HG02678 (cell line): Measurements from ENCODE around the gene SCAMP4.

Experiments
- ATAC-seq: cut with Tn5 transposase; IDR thresholded peaks from one replicate; pipeline ENCODE4 v1.9.1; 2021; ENCODE audit warnings: mild to moderate bottlenecking, moderate library complexity; ENCODE audit not compliant: unreplicated experiment

The SCAMP4 gene

DNA sequence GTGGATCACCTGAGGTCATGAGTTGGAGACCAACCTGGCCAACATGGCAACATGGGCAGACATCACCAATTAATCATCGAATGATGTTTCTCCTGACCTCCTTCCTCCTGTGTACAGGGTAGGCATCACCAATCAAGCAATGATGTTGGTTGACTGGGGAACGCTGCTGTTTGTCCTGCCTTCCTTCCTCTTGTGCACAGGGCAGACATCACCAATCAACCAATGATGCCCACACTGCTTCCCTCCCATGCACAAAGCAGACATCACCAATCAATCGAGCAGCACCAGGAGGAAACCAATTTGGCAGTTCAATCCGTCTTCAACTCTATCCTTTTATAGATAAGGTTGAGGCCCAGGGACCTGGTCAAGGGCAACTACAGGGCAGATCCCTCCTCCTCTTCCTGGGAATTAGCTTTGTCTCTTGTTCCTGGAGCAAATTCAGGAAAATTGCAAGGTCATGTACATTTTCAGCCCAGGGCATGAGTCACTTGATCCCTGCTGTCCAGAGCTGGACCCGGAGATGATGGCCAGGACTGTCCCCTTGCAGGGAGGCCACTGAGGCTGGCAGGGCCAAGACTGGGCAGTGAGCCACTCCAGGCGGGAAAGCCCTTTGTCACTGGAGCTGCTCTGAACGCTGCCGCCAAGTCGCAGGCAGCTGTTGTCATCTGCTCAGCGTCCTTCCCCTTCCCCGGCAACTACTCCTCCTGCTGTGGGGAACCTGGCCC is 30.4 kb downstream of the SCAMP4 start:
- no peak for ATAC-seq

DNA sequence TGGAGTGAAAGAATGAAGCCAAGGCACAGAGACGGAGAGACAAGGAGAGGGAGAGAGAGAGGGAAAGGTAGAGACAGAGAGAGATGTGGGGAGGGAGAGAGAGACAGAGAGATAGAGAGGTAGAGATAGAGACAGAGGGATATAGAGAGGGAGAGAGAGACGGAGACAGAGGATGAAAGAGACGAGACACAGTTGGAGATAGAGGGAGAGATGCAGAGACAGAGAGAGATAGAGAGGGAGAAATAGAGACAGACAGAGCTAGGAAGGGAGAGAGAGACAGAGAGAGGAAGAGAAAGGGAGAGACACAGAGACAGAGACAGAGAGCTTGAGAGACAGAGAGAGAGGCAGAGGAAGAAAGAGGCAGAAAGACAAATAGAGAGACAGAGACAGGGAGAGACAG is 31.2 kb downstream of the SCAMP4 start:
- no peak for ATAC-seq

DNA sequence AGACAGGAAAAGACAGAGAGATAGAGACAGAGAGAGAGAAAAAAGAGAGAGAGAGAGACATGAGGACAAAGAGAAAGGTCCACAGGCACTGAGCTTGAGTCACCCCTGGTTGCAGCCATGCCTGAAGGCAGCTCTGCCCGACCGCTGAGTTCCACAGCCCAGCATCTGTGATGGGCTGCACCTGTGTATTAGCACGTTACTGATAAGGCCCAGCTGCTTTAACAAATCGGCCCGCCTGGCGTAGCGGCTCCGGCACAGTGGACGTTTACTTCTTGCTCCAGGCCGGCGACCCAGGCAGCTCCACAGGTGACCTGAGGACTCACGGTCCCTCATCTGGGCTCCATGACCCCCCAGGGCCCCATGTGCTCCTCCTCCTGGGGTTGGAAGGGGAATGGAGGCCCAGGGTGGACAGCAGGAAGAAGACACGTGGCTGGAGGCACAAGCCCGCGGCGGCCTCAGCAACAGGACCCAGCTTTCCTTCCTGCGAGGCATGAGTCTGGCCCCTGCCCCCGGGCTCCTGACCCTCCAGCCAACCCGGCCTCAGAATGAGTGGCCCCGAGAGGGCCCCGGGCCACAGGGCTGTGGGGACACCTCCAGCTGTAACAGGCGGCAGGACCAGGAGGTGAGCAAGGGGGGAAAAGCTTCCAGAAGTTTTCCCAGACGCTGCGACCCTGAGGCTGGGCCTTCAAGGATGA is 31.9 kb downstream of the SCAMP4 start:
- ATAC-seq = no peak

DNA sequence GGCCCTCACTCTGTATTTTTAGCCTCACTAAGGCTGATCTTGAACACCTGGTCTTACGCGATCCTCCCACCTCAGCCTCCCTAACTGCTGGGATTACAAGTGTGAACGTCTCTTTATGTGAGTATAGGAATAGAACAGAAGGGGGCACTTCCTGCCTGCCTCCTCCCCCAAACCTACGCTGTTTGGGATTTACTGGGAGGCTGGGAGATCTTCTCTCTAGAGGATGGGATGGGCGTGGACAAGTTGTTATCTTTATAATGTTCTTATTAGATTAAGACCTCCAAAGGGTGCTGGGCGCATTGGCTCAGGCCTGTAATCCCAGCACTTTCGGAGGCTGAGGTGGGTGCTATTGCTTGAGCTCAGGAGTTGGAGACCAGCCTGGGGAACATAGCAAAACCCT is 32.9 kb downstream of the SCAMP4 start:
- ATAC-seq = no peak

DNA sequence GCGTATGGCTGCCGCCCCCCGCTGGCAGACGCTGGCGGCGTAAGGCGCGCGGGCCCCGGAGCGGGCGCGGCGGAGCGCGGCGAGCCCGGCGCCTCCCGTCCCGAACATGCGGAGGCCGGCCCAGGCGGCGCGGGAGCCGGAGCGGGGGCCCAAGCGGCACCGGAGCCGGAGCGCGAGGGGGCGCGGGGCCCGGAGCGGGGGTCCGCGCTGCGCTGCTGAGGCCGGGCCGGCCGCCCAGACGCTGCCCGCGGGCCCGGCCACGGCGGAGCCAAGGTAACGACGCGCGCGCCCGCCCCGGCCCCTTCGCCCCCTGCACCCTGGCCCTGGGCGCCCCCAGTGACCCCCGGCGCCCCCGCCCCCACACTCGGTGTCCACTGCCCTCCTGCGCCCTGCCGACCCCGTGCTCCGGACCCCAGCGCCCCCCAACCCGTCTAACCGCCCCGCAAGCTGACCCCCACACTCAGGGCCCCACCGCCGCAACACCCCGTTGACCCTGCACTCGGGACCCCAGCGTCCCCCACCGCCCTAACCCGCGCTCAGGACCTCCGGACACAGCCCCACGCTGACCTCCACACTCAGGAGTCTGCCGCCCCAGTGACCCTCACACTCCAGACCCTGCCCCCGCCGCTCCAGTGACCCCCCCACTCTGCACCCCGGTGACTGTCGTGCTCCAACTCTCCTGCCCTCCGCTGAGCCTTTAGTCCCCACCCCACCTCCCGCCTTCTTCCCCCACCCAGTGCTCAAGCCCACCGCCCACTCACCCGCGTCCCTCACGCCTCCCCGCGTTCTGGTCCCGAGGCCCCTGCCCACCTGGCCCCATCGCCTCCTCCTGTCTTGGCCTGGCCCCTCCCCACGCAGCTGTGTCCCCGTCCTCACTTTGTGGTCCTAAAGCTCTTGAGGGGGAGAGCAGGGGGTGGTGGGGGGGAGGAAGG is 36.2 kb downstream of the SCAMP4 start, which contains the start of gene CSNK1G2:
Gene CSNK1G2, plus strand, starts transcription at position 27 of the 932 bp plus-strand sequence. CDS start 28,601 bp downstream, outside the sequence.
- ATAC-seq = peak; percentile 56

DNA sequence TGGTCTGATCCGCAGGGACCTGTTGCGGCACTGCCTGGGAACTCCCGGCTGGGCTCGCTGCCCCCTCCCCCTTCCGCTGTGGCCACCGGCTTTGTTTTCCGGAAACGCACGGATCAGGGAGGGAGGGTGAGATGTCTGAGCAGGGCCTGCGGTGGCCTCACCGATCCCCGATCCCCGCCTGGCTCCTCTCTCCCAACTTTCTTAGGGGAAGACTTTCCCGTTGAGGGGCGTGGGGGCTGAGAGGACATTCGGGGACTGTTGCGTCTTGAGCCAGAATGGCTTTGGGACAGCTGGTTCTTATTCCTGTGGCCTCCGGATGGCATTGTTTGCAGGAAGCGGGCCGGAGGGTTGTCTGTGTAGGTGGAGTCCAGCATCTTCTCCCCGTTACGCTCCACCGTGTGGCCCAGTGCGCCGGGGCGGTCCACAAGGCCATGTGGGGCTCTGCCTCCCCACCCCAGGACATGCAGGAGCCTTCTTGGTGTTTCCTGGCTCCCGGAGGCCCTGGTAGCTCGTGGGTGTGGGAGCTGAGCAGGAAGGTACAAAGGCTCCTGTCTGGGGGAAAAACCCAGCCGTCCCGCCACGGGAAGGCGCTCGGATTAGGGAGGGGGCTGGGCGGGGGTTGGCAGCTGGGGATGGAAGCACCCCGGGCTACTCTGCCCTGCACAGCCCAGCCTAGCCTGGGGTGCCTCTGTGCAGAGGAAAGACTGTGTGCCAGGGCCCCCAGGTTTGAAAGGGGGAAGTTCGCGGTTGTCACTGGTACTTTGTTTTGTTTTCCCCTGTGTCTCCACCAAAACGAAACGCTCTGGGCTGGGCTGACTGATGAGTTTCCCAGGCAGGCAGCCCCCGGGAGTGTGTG is 37.1 kb downstream of the SCAMP4 start:
- ATAC-seq = no peak

DNA sequence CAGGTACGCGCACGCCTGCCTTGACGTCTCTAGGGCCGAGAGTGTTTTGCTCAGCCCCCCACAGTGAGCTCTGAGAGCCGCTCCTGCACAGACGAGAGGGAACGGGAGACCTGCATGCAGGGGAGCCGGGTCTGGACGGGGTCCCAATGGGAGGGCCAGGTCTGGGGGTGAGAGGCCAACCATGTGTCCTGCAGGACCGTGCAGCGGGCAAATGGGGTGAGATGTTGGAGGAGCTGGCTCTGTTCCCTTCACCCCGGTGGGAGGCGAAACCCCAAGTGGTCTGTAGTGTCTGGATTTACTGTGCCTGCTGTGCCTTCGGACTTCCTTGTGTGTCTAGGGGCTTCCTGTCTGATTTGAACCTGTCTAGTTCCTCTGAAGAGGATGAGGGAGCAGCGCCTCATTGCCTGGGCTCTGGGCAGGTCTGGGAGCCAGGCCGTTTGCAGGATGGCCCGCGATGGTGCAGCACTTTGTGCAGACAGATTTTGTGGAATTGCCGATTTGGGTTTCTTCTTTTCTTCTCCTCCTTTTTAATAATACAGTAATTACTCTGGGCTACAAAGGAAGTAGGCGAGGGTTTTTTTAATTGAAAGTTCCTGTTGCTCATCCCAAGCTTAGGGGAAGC is 37.8 kb downstream of the SCAMP4 start:
- no peak for ATAC-seq

DNA sequence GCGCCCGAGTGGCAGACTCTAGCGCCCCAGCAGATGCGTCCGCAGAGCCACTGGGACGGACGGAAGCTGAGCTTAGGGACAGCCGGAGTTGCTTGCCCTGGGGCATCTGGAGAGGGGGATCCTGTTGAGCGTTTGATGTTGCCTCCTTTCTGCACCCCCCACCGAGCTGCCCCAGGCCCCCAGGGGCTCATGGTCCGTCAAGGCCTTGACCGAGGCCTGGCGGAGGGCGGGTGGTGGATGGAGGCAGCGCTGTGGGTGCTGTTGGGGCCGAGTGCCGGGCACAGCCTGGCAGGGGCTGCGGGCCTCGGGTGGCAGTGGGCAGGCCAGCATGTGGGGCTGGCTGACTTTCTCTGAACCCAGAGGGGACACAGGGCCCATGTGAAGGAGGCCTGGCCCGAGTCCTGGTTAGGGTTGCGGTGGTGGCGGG is 38.5 kb downstream of the SCAMP4 start:
- no peak for ATAC-seq

DNA sequence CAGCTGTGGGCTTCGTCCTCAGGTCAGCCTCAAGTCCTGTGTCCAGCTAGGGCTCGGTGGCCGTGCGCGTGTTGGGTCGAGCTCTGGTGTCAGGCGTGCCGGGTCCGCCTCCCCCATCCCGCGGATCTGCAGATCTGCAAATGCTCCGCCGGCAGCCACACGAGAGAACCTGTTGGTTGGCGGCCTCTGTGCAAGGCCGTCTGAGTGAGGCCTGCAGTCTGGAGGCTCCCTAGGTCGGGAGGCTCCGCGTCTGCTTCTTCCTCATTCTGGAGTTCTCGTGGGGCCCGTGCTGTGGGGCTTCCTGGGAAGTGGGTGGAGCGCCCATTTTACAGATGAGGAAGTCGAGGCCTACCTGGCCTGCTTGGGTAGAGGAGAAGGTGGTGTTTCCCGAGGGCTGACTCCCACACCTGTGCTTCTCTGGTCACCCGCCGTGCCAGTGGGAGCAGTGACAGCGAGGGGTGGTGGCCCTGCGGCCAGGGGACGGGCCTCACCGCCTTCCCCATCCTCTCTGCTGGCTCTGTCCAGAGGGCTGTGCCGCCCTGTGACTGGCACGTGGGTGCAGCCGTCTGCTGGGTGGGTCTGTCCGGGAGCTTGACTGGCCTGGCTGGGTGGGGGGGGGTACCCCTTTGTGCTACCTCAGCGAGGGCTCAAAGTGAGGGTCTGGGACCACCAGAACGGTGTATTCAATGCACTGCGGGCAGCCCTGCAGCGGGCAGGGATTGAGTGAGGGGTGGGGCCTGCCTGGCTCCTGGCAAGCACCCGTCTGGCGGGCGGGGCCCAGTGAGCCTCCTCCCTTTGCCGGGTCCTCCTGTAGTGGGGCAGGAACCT is 39.1 kb downstream of the SCAMP4 start:
- ATAC-seq = no peak

DNA sequence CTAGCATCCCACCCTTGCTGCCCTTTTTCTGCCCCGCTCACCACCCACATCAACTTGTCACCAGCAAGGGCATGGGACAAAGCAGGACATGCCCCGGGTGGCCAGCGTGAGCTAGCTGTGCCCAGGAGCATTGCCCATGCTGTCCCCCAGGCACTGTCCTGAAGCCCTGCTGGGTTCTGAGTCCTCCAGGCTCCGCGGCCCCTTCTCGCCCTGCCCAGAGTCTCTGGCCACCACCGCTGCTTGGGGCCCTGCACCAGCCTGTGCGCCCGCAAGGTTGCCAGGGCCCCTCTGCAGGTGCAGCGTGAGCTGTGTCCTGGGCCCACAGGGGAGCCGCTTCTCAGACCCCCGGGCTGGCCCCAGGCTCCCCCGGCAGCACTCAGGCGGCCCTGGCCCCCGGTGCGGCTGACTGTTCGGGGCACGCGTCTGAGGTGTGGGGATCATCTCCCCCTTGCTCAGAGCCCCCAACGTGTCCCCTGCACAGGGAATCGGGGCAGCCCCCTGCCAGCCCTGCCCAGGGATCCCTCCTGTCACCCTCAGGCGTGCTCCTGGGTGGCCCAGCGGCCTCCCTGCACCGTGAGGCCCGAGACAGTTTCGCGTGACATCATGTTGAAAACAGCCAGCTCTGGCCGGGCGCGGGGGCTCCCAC is 39.8 kb downstream of the SCAMP4 start:
- no peak for ATAC-seq

DNA sequence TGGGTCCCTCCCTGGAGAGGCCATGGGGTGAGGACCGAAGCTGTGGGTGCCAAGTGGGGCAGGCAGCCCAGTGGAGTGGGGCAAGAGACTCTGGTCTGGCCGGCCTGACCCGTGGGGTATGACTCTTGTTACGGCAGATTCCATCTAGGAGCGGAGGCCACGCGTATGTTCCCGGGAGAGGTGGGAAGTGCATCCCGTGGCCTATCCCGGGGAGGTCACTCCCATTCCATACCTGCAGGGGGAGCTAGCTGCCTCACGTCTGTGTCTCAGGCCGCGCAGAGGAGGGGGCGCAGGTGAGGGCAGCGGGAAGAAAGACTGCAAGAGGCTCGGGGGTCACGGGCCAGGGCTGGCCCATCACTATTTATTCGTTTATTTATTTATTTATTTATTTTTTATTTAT is 40.7 kb downstream of the SCAMP4 start:
- no peak for ATAC-seq

DNA sequence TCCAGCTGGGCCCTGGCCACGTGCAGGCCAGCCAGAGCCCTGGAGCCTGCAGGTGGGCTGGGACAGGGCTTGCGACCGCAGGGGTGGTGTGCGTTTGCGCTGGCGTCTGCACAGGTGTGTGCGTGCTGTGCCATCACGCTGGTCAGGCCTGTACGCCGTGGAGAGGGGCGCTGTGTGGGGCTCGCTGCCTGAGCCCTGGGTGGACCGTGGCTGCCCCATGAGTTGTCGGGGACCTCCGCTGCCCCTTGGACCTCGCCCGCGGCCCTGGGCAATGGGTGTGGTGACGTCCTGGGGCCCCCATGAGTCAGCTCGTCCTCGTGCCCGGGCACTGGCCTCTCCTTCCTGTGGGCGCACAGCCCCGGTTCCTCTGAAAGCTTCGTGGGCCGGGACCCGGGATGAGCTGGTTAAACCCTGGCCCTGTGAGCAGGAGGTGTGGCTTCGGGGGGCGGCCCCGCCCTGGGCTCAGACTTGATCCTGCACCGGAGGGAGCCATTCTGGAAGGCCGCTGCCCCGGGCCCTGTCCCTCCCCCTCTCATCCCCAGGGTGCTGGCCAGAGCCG is 42.5 kb downstream of the SCAMP4 start:
- ATAC-seq = no peak

DNA sequence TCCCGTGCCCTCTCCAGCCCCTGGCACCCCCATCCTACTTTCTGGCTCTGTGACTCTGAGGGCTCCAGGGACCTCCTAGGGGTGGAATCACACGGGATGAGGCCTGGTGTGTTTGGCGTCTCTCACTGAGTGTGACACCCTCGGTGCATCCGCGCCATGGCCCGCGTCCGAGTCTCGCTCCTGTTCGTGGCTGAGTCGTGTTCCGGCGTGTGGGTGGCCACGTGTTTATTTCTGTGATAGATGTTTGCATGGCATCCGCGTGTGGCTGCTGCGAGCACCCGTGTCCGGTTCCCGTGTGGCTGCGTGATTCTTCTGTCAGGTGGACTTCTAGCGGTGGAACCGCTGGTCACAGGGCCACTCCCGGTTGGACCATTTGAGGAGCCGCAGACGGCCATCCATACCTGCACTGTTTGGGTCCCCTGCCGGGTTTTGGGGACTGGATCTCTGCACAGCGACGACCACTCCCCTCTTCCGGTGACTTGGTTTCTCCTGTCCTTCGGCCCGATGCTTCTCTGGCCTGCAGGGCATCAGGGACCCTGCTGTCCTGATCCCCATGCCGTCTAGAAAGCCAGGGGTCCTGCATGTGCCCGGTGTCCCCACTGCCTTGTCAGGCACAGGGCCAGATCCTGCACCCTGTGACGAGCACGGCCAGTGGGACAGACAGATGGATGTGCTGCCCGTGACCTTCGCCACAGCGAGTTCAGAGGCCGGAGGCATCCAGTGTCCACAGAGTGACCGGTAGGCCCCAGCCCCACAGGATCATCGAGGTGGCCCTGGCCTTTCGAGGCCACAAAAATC is 44.3 kb downstream of the SCAMP4 start:
- no peak for ATAC-seq

DNA sequence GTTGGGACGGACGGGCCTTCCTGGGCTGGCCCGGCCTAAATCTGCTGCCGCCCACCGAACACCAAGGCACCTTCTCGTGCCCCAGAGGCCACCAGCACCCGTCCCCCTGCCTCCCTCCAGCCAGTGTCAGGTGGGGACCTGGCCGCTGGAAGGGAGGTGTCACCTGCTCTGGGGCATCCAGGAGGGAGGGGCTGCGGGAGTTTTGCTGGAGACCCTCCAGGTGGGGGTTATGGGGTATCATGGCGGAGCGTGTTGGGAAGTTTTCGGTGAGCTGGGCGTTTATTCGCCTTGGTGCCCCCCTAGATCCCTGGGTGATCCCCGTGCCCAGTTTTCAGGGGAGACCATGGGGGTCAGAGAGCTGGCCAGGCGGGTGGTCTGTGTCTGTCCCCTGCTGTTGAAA is 45.4 kb downstream of the SCAMP4 start:
- ATAC-seq = no peak

DNA sequence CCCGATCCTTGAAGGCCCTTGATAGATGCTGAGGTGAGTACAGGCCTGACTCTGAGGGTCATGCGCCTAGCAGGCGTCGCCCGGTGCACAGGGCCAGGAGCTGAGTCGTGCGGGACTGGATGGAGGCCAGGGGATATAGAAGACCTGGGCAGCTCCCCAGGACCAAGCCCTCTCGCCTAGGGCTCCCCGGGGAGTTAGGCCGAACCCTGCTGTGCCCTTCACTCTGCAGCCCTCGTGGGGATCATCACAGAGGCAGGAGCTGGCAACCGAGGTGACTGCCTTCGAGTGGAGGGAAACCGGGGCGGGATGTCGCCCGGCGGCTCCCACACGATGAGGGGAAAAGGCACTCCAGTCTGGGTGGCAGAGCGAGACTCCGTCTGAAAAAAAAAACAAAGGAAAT is 47.4 kb downstream of the SCAMP4 start:
- ATAC-seq = no peak

DNA sequence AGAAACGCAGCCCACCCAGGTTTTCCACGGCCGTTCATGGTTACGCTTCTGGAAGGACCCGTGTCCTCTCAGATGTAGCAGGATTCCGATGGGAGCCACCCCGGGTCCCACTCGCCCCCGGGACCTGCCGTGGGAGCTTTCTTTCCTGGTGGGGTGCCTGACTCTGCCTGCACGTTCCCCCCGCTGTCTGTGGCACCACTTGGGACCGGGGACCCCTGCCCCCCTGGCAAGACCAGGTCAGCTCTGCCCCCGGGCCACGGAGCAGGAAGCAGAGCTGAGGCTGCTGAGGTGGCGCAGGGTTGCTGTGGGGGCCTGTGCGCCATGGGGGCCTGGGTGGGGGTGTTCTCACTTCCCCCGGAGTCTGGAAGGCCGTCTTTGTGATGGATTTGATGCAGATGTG is 47.8 kb downstream of the SCAMP4 start:
- no peak for ATAC-seq

DNA sequence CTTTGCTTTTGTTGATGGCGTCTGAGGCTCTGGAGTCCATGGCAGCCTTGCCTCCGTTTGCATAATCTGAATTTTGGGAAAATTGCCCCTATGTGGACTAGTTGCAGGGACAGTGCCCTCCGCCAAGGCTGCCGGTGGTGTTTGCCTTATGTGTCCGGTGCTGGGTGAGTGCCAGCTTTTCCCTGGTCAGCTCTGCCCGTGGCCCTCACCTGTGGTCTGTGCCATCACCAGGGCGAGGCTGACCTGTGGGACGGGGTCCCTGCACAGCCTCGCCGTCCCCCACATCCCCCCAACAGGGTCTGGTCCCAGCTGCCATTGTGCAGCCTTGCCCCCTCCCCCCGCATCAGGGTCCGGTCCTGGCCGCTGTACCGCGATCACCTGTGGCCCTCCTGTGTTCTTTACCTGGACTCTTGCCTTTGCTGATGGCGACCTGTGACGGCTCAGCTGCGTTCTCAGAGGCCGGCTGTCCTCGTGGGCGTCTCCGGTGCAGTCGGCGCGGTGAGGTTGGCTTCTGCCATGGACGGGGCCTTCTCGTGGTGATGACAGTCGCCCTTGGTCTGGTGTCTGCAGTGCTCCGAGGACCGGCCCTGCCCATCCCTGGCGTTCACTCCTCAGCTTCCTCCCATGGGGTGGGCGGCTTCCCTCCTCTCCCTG is 48.4 kb downstream of the SCAMP4 start:
- no peak for ATAC-seq
